ENCODE measurements around the gene DVL2.

DVL2 gene

DNA sequence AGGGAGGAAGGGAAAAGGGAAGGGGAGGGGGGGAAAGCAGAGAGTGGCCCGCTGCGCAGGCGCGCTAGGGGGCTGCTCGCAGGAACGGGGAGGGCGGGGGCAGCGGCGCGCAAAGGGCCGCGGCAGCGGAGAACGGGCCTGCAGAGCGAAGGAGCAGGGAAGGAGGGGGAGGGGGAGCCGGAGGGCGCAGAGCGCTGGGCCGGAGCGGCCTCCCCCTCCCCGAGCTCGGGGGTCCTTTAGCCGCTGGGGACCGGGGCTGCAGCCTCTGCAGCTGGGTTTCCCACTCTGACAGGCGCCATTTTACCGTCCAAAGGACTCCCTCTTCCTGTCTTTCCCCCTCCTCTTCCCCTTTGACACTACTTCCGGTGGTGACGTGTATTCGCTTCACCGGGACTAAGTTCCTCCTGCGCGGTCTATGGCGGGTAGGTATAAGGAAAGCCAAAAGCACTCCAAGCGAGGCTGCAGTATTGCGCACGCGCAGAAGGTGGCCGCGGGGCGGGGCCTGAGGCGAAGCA is 17.4 kb upstream of the DVL2 start, which contains the start of gene CTDNEP1:
Gene CTDNEP1 (minus strand): TSS at position 74 of the 515 bp plus-strand sequence. CDS start 438 bp downstream, outside the sequence.
- peak; percentile 93 for DNase-seq
- Histone ChIP-seq H3K9me3 (no peaks in the 10 kb centered on the region), H3K36me3 (no peaks in the 10 kb centered on the region), H3K4me3 (ENCODE audit: low read depth, low read length) (peak within 1 kb of the TSS; percentile 80), H3K4me1 (no peaks in the 10 kb centered on the region; the same call in 1 of the 2 replicates), H3K27me3 (no peaks in the 10 kb centered on the region)
- TF ChIP-seq, protein P1, sequence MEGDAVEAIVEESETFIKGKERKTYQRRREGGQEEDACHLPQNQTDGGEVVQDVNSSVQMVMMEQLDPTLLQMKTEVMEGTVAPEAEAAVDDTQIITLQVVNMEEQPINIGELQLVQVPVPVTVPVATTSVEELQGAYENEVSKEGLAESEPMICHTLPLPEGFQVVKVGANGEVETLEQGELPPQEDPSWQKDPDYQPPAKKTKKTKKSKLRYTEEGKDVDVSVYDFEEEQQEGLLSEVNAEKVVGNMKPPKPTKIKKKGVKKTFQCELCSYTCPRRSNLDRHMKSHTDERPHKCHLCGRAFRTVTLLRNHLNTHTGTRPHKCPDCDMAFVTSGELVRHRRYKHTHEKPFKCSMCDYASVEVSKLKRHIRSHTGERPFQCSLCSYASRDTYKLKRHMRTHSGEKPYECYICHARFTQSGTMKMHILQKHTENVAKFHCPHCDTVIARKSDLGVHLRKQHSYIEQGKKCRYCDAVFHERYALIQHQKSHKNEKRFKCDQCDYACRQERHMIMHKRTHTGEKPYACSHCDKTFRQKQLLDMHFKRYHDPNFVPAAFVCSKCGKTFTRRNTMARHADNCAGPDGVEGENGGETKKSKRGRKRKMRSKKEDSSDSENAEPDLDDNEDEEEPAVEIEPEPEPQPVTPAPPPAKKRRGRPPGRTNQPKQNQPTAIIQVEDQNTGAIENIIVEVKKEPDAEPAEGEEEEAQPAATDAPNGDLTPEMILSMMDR (IDR thresholded peaks at IDR 0.05; ENCODE audit: low read depth, low read length): no peak

DNA sequence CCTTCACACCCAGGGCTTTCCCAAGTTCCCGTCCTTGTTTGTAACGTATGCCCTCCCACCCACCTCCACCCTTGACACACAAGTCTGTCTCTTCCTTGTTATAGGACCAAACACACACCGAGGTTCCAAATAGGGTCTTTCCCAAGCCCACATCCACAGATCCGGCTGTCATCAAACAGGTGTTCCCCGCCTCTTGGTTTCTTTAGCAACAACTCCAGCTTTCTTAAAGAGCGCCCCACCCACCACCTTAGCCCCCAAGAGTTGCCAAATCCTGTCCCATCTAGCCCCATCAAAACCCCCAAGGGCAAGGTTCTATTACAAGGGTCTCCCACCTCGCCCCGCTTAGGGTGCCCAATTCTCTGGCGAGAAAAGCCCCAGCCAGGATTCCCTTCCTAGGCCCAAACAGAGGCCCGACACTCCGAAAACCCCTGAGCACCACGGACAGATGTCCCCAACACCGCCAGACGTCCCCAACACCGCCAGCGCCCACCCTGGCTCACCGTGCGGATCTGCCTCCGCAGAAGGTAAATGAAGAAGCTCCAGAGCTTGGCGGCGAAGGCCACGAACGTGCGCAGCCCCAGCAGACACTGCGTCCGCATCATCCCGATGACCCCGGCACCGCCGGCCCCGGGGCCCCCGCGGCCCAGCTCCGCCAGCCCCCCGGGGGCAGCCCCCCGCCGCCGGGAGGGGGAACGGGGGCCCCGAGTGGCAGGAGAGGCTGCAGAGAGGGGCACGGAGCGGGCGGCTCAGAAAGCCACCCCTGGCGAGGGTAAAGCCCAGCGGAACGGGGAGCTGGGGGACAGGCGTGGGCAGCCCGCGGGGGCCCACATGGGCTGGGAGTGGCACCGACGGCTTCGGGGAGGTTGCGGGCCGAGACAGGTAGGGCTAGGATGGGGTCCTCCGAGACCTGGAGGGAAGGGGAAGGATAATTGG is 16.6 kb upstream of the DVL2 start:
- Histone ChIP-seq H3K4me1 (no peaks in the 10 kb centered on the region; the same call in 1 of the 2 replicates), H3K27me3 (no peaks in the 10 kb centered on the region), H3K4me3 (ENCODE audit: low read depth, low read length) (peak overlapping the region; percentile 80), H3K9me3 (no peaks in the 10 kb centered on the region), H3K36me3 (no peaks in the 10 kb centered on the region; the same call in 1 of the 2 replicates)
- DNase-seq: no peak
- TF ChIP-seq, protein P1 (IDR thresholded peaks at IDR 0.05; ENCODE audit: low read depth, low read length): no peak

- TF ChIP-seq, protein P1 (IDR thresholded peaks at IDR 0.05; ENCODE audit: low read depth, low read length): no peak
- Histone ChIP-seq H3K9me3 (no peaks in the 10 kb centered on the region), H3K36me3 (peaks cover under 1% of the 10 kb centered on the region), H3K27me3 (no peaks in the 10 kb centered on the region), H3K4me3 (ENCODE audit: low read depth, low read length) (peak overlapping the region; percentile 80), H3K4me1 (no peaks in the 10 kb centered on the region; the same call in 1 of the 2 replicates)
- DNase-seq: no peak
These were observed 15.5 kb upstream of the DVL2 start for GRCh38 chr17:7249830-7250229.

- DNase-seq: no peak
- TF ChIP-seq, protein P1 (IDR thresholded peaks at IDR 0.05; ENCODE audit: low read depth, low read length): no peak
- Histone ChIP-seq H3K4me1 (no peaks in the 10 kb centered on the region; the same call in 1 of the 2 replicates), H3K36me3 (peaks cover 3% of the 10 kb centered on the region), H3K4me3 (ENCODE audit: low read depth, low read length) (no peak overlapping the region), H3K27me3 (no peaks in the 10 kb centered on the region), H3K9me3 (no peaks in the 10 kb centered on the region)
These were observed 14.9 kb upstream of the DVL2 start for GRCh38 chr17:7249214-7249613.

- H3K27me3 ChIP-seq: no peaks in the 10 kb centered on the region
- TF ChIP-seq, protein P1 (IDR thresholded peaks at IDR 0.05; ENCODE audit: low read depth, low read length): no peak
- H3K4me3 ChIP-seq (ENCODE audit: low read depth, low read length): no peak overlapping the region
- H3K9me3 ChIP-seq: no peaks in the 10 kb centered on the region
- DNase-seq: no peak
- no peaks in the 10 kb centered on the region; the same call in 1 of the 2 replicates for H3K4me1 ChIP-seq
- H3K36me3 ChIP-seq: peaks cover 3% of the 10 kb centered on the region
These were observed 14.5 kb upstream of the DVL2 start for GRCh38 chr17:7248796-7249195.
